HT-29 (cell line): ENCODE data around the gene ATP2A3. TPM values are rescaled to one million over a fixed set of nuclear protein-coding genes. Genes with fewer than 3 reads are reported as not detected.

Source experiments
- DNase-seq: peaks from one replicate; pipeline ENCODE4 v3.0.0-alpha.2; 2015; ENCODE audit warnings: low spot score
- total RNA-seq: library from RNA; depleted of rRNA; stranded (reverse); fragments of >200 nt; shearing (Covaris generic); gene quantifications from 2 replicates; pipeline ENCODE4 v1.2.3, GENCODE V29; 2014

The ATP2A3 gene
- total RNA-seq, 1 experiment from 2014 or later: 13.7 TPM

DNA sequence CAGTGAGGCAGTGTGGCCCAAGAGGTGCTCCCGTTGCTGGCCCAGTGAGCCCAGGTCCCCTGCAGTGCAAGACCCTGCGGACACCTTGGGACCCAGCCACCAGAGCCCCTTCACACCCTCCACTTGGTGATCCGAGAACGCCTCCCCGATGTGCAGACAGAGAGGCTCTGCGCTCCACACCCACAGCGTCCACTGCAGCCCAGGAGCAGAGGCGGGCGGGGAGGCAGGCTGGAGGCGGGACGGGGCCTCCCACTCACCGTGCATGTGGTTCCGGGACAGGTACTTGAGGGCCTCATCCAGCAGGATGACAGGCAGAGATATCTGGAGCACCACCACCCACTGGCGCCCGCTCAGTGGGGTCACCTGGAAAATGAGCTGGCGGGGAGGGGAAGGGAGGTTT, 35.8 kb downstream of the ATP2A3 start:
- no peak for DNase-seq

DNA sequence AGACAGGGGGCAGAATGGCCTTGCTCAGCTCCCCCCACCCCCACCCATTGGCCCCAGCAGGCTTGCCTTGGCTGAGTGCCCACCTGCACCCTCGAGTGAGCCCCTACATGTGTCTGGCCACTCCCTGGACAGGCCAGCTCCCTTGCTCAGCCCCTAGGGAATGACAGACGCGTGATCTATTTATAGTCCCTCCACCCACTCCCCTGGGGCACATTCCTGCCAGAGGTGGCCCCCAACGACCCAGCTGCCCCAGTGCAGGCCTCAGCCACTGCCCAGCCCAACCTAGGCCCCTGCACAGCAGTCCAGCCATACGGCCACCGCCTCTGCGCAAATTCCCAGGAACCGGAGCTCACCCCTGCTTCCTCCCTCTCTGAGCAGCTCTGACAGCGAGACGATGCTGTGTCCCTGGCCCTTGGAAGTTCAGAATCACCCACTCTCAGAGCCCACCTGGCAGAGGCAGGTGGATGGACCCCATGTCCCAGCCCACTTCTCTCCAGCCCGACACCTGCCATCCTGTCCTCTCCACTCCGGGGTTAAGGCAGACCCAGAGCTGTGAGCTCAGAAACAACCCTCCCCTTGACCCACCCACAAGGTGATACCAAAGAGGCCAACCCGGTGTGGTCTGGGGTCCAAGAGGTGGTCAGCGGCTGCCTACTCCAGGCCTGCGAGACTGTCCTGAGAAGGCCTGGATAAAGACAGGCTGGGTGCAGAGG, 36.5 kb downstream of the ATP2A3 start:
- DNase-seq: no peak

DNA sequence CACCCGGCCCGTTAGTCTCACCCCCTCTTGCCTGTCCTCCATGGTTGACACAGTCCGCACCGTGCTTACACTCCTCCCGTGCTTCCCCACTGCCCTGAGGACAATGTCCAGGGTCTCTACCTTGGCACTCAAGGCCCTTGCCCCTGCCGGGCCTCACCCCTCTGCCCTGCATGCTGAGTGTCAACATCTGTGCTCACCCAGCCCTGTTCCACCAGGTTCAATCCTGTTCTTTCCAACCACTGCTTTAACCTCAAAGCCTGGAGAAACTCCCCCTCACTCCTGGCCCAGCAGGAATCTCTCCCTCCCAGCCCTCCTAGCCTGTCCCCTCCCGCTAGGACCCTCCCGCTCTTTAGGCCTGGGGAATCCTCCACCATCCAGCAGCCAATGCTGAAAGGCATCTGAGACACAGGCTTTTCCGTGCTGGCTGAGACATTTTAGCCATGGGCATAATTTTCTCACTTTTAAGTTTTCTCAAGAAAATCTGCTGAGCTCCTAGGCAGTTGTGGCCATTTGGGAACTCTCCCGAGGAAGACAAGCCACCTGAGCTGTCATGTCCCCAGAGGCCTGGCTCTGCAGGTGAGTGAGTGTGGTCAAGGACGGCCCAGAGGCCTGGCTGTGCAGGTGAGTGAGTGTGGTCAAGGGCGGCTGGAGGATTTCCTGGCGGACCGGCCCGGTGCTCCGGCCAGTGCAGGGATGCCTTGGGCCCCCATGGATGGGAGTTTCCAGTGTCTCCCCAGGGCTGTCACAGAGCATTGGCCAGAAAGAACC, 37.2 kb downstream of the ATP2A3 start:
- DNase-seq: no peak

DNA sequence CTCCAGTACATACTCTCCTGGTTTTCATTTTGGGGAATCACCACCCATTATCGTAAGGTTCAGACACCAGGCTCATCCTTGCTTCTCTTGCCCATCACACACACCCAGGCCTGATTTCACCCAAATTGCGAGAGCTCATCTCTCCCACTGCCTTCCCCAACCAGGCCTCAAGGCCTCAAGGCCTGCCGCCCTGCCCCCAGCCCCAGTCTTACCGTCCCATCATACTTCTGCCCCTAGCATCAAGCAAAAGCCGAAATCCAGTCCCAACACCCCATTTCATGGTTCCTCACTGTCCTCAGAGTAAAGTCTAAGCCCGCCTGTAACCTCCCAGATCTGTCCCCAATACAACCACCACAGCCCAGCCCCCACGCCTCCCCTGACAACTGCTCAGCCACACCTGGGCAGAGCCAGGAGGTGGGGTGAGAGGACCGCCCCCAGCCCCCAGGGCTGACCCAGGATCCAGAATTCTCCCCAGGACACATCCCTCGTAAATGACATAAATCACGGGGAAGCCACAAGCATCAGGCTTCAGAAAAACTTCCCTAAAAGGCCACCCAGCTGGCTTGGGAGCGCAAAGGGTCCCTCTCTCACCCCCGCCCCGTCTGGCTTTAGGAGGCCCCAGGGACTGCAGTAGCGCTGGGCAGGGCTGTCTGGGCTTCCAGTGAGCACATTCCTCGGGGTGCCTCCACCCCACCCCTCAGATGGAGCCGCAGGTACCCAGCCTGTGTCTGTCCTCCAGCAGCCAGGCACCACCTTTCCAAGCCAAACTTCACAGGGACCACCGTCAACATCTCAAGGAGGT, 38.4 kb downstream of the ATP2A3 start:
- DNase-seq: no peak

DNA sequence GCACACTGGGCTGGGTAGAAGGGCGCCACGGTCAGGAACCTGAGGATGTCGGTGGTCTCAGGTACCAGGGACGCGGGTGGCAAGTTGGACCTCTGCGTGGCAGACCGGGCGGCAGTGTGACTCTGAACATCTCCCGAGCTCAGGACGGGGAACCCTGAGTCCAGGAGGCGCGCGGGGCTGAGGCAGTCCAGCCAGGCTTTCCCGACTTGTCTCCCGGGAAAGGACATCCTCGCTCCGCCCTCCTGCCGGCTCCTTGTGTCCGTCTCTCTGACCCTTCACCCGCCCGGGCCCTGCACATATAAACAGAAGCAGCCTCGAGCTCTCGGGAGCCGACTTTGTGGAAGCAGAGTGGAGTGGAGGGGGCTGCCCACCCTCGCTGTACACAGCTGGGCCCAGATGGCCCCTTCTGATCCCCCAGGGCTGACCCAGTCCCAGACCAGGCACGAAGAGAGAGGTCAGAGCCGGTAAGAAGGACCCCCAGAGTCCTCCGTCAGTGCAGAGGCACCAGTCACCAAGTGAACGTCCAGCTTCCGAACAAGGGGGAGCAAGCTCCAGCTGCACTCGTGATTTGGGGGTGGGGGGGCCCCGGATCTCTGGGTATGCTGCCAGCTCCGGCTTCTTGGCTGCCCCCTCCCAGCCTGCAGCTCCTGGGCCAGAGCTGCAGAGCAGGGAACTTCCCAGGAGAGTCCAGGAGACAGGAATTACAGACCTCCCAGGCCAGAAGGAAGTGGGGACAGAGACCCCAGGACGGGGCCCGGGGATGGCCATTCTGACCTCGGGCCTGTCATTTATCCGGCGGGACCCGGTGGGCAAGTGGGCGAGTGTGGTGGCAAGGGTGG, 39.5 kb downstream of the ATP2A3 start:
- DNase-seq: no peak

DNA sequence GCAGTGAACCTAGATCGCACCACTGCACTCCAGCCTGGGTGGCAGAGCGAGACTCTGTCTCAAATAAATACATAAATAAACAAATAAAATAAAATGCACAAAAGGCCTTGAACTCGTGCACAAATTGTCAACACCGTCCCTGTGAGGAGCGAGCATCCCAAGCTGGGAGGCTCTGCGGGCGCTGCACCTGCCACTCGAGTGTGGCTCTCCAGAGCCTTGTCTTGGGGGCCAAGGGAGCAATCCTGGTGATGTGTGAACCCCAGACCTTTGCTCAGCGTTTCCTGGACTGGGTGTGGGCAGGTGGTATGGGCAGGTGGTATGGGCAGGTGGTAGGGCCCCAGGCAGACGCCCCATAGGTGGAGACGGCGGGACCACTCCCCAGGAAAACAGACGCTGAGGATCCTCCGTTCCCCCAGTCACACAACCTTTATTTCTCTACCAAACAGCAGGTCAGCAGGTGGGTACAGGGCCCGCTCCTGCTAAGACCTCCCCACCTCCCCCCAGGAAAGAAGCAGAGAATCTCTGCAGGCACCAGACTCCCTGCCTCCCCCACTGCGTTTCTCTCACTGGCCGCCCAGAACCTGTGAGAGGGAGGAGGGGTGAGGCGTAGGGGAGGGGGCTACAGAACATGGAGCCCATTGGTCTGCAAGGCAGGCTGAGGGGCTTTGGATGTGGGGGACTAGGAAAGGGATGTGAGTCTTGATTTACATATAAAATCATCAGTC, 40.6 kb downstream of the ATP2A3 start:
- DNase-seq: no peak

DNA sequence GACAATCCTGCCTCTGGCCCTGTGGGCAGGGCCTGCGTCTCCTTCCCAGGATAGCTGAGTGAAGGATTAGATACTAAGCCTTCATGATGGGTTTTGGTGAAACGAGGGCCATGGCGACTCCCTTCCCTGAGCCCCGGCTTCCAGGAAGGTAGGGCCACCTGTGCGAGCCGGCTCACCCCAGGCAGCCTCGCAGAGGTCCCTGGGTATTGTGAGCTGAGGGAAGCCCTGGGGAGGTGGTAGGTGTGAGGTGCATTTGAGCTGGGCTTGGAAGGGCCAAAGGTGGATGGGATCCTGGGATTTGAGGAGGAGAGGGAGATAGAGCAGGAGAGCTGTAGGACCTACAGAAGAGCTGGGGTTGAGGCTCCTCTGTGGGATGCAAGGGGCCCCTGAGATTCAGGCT, 41.5 kb downstream of the ATP2A3 start:
- DNase-seq: no peak

DNA sequence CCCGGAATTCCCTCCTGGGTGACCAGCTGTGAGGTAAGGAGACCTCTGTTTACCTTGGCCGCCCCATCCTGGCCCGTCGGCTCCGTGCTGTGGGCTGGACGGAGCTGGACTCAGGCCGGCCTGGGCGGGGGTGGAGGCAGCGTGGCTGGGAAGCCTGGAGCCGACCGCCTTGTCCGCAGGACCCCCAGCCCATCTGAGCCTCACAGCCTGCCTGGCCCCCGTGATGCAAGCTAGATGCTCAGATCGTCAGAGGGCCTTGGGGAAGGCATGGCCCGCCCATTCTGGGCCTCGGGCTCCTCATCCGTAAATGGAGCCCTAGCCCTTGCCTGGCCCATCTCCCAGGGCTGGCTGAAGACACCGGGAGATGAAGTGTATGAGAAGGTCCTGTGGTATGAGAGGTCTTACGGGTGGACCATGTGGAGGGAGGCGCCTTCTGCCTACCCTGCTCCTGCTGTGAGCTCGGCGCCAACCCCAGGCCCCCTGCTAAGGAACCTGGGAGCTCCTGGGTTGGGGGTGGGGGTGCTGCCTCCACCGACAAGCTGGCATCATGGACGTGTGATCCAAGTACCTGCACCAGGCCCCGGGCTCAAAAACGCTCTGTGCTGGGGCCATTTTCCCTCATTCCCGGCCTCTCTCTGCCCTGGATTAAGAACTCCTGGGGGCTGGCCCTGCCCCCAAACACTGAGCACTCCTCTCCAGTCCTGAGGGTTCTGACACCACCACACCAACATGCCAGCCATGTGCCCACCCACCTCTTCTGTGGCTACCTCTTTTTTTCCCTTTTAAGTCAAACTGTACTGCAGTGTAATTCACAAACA, 42.5 kb downstream of the ATP2A3 start:
- no peak for DNase-seq

DNA sequence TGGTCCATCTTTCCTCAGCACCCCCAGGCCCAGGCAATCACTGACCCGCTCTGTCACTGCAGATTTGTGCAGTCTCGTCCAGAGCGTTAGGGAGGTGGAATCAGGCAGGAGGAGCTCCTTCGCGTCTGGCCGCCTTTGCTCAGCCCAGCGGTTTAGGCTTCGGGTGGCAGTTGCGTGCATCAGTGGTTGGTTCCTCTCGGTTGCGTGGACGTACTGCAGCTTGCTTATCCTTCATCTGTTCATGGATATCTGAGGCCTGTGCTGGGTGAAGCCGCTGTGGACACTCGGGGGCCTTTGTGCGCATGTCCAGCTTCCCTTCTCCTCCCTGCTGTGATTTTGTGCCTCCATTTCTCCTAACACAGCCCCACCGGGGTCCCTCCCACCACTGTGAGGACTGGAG, 43.2 kb downstream of the ATP2A3 start:
- DNase-seq: no peak

DNA sequence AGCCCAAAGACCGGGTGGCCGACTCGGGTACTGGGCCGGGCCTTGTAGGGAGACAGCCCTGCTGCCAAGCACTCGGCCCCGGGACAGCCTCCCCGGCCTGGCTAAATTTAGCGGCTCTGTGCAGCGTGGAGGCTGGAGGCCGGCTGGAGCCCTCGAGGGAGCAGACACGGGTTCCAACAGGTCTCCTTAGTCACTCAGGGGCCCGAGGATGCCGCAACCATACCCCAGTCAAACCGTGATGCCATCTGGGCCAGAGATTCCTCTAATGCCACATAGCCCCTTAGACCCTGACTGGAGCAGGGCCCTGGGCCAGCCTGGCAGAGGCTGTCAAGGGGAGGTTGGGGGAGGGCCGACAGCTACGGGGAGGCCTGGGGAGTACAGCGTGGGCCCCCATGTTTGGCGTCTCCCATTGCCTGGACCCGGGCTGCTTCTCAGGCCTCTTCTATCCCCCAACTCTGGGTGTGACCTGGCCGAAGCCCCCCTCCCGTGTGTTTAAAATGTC, 45.1 kb downstream of the ATP2A3 start:
- DNase-seq: no peak

DNA sequence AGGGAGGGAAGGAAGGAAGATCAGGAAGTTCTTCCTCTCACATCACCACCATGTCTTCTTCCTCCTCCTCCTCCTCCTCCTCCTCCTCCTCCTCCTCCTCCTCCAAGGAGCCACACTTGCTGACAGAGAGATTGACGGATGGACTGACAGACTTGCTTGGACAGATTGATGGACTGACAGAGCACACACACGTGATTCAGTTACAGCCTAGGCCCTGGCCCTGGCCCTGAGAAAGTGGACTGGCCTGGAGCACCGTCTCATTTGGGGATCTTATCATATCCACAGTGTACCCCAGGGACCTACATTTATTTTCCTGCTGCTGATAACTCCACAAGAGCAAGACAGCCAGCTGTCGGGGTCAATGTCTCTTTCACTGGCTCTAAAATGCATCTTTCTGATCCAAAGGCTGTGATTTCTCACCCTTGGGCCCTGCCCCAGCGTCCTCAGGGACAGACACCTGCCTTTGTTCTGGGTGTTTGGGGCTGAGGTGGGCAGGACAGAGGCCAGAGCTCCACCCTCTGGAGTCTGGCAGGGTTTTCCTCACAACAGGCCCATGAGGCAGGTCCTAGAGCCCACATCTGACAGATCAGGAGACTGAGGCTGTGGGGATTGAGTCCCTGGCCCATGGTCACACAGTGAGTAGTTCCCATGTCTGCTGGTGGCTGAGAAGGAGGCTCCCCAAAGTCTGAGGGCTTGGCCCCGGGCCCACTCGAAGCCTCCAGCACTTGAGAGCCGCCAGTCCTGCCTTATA, 45.7 kb downstream of the ATP2A3 start:
- DNase-seq: no peak

DNA sequence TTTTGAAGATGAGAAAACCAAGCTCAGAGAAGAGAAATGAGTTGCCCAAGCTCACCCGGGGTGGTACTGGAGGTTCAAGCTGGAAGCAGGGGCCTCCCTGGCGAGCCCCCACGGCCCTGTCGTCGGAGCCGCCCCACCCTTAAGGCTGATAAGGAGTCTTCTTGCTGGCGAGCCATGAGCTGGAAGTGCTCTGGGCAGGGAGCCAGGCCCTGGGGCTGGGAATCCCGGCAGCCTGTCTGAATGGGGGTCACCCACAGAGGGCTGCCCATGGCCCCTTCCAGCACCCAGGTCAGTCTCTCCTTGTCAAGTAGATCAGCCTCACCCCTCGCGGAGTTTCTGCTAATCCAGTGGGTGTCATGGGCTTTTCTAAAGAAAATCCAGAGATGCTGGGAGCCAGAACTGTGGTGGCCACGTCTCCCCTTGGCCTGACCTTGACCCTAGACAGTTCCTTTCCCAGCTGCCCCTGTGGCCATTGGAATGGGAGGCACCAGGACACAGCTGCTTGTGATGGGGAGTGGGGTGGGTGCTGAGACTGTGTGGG, 46.8 kb downstream of the ATP2A3 start:
- no peak for DNase-seq

DNA sequence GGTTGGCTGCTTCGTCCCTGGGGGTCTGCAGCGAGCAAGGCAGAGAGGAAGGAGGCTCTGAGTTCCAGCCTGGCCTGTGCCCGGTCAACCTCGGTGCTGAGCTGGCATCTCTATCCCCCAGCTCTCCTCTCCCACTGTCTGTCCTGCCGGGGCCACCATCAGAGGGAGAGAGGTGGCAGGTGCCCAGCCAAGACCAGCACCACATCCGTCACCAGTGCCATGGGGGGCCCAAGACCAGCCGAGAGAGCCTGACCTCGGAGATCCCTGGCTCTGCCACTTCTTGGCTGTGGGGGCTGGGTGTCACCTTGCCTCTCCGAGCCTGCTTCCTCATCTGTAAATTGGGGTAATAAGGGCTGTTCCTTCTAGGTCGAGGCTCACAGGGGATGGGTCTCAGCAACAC, 47.4 kb downstream of the ATP2A3 start:
- DNase-seq: no peak

DNA sequence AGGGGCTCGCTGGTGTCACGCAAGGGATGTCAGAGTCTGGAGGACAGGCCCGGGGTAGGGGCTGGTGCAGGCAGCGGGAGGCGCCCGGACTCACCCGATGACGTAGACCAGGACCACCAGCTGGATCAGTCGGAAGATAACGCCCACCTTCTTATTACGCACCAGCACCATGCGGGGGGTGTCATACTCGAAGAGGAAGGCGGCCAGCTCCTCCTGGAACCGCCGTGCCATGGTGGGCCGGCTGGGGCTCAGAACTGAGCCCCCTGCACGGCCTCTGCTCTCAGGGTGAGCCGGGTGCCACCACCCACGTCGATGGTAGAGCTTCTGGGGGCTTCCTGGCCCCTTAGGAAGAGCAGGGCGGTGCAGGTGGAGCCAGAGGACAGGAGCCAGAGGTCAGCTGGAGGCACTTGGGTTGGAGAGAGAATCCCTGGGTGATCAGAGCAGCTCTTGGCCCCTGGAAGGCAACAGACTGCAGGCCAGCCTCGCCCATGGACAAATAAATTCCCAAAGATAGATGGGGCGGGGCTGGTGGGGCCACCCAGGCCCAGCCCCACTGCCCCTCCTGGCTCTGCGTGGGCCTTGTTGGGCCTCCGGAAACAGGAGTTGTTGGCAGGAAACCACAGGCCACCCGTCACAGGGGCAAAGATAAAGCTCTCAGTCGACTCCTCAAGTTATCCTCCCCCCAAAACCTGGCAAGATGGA, 48.1 kb downstream of the ATP2A3 start, which contains the start of gene P2RX1:
TSS of gene P2RX1 (minus strand) at position 471 of the 702 bp plus-strand sequence. CDS start at position 231, 240 bp downstream.
- DNase-seq: no peak

DNA sequence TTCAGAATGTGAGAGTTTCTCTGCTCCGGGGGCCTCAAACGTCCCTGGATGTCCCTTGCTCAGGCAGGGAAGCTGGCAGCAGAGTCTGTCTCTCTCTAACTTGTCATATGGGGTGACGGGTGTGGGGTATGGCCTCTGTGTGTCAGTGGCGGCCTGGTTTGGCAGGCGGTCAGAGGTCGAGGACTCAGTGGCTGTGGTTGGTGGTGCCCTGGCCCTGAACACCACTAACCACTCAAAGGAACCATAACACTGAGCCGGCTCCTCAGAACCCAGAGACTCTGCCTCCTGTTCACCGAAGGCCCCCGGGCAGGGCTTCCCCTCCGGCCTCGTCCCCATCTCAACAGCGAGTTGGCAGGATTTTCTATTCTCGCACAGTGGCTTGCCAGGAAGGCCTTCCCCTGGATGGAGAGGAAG, 48.6 kb downstream of the ATP2A3 start:
- DNase-seq: no peak

DNA sequence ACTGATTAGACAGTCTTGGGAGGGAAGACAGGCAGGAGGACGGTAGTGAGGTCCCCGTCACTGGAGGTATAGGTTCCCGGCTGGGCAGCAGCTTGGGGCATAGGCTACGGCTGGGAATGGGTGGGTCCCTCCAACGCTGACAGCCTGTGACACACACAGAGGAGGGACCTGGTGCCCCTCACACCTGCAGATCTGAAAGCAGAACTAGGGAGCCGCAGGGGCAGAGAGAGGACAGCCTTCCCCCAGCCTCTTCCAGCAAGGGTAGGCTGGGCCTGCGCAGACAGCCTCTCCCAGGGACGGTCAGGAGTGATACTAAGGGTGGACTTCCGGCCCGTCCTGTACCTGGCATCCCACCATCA, 49.9 kb downstream of the ATP2A3 start:
- no peak for DNase-seq

DNA sequence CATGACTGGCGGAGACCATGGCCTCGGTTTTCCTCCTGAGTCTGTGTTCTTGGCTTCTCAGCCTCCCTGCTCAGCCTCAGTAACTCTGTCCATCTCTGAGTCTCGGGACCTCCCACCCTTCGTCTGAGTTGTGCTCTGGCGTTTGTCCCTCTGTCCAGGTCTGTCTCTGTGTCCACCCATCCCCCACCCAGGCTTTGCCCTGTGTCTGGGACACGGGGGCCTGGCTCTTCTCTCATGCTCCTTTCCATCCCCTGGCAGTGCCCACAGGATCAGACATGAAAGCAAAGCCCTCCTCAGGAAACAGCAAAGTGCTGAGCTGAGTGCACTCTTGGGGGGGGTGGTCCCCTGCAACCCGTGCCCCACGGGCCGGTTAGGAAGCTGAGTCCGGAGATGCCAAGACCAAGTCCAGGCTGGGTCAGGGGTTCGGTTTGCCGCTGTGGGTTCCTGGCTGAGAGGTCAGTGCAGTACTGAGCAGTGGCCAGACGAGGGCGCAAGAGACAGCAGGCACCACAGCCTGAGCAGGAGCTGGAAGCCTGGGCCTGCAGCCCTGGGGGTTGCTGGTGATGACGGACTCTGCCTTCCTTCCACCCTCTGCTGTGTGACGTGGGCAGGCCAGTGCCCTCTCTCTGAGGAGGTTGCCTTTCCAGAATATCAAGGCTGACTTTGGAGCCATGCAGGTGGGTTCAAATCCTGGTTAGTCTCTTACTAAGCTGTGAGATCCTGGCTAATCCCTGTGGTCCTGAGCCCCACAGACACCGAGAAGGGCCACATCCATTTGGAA, 50.5 kb downstream of the ATP2A3 start:
- DNase-seq: peak; percentile 69
